GM10248 (cell line): ENCODE measurements around the gene GALE.
"Not testable (repeated sequence)": the region's sequence is repeated elsewhere in the genome, so short reads cannot be mapped to it uniquely, and the experiment has no call there.

Experiments
- CTCF ChIA-PET: fragments of 300-600 bp; sonication (Branson Sonifier 250); formaldehyde crosslinking; extraction: SDS; loops from one replicate; lab custom pipeline; 2021; ENCODE audit warnings: antibody characterized with exemption; lab: Yijun Ruan, JAX
- POLR2A ChIA-PET: fragments of 350-650 bp; sonication (Branson Sonifier 250); formaldehyde crosslinking; extraction: SDS; loops from one replicate; lab custom pipeline; 2020; ENCODE audit warnings: antibody characterized with exemption; lab: Yijun Ruan, JAX
- DNase-seq: peaks from one replicate; pipeline ENCODE4 v3.0.0; 2012; ENCODE audit errors: extremely low spot score
- CTCF ChIP-seq: IDR thresholded peaks from 2 replicates; pipeline ENCODE4 v1.5.1; 2012; ENCODE audit warnings: mild to moderate bottlenecking, low read depth; ENCODE audit errors: extremely low read depth, missing control alignments, control extremely low read depth

The GALE gene

GRCh38 chr1:23803674-23804073 lies 3.1 kb upstream of the GALE start:
- ChIA-PET POLR2A (no interaction called here), CTCF (interaction anchor here (1.2 to 16.4 kb wide), 3 partner anchors 7 to 113 kb away, joined by 3 to 169 read pairs (median 3); no protein-coding TSS in a partner anchor)
- no peak for TF ChIP-seq CTCF
- DNase-seq, result no peak

GRCh38 chr1:23802809-23803342 lies 2.3 kb upstream of the GALE start:
- ChIA-PET CTCF (interaction anchor here (0.8 to 16.4 kb wide), 6 partner anchors 8 to 114 kb away, joined by 3 to 169 read pairs (median 4); partner anchors contain the start of gene HMGCL), POLR2A (interaction anchor here (0.6 kb wide), 1 partner anchor 24 kb away, joined by 3 read pairs; no protein-coding TSS in a partner anchor)
- not testable (repeated sequence) for DNase-seq

GRCh38 chr1:23801876-23802275 lies 1.3 kb upstream of the GALE start:
- POLR2A ChIA-PET, result interaction anchor here (0.6 to 1.3 kb wide), 2 partner anchors 11 to 25 kb away, joined by 3 to 6 read pairs; partner anchors contain the start of gene LYPLA2
- TF ChIP-seq CTCF, result no peak

GRCh38 chr1:23801338-23801748 lies 789 bp upstream of the GALE start:
- DNase-seq, result no peak
- no peak for TF ChIP-seq CTCF
- POLR2A ChIA-PET, result interaction anchor here (1.3 kb wide), 1 partner anchor 10 kb away, joined by 6 read pairs; the partner anchor contains the start of gene LYPLA2
- CTCF ChIA-PET, result interaction anchor here (1.0 to 16.4 kb wide), 5 partner anchors 9 to 148 kb away, joined by 4 to 169 read pairs (median 6); no protein-coding TSS in a partner anchor

More at GRCh38 chr1:23801876-23802275, 1.3 kb upstream of the GALE start:
- CTCF ChIA-PET, result interaction anchor here (0.8 to 16.4 kb wide), 8 partner anchors 9 to 147 kb away, joined by 3 to 169 read pairs (median 4); partner anchors contain the start of gene HMGCL
- no peak for DNase-seq

GRCh38 chr1:23799570-23800399 lies 769 bp downstream of the GALE start:
- peak; percentile 77 for DNase-seq
- ChIA-PET POLR2A (interaction anchor here (0.6 kb wide), 1 partner anchor 19 kb away, joined by 3 read pairs; no protein-coding TSS in a partner anchor), CTCF (interaction anchor here (2.4 to 16.4 kb wide), 3 partner anchors 11 to 117 kb away, joined by 6 to 169 read pairs (median 11); no protein-coding TSS in a partner anchor)
- TF ChIP-seq CTCF, result no peak

- TF ChIP-seq CTCF, result no peak
- no peak for DNase-seq
- POLR2A ChIA-PET, result no interaction called here
- CTCF ChIA-PET, result interaction anchor here (2.4 to 16.4 kb wide), 3 partner anchors 11 to 118 kb away, joined by 6 to 169 read pairs (median 11); no protein-coding TSS in a partner anchor
Observed at GRCh38 chr1:23799255-23799569, 1.3 kb downstream of the GALE start.
